Measurements from ENCODE around the gene CHRNA7. TPM values are rescaled to one million over a fixed set of nuclear protein-coding genes. Genes with fewer than 3 reads are reported as not detected.

Gene CHRNA7
- total RNA-seq, 1 donor from 2014 or later: 1.5 TPM

DNA sequence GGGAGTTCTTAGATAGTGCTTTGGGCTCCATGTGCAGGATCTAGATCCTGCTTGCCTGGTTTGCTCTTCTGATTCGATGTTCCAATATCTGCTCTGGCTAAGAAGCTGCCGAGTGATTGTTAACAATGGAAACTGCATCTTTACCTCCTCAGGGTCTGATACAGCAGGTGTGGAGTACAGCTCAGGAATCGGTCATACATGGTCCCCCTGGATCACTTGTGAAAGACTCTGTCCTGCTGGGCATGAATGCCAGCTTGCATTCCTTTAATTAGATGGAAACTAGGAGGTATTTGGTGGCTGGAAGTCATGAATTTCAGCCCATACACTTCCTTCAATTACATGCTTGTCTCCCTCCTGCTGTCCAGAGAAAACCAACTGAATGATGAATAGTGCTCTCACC, 95.3 kb downstream of the CHRNA7 start:
- H2AFZ ChIP-seq (ENCODE audit: low read depth, low read length): no peak overlapping the region
- no peaks in the 10 kb centered on the region for H3K36me3 ChIP-seq (ENCODE audit: insufficient read depth, low read length)
- H3K4me1 ChIP-seq (ENCODE audit: insufficient read depth, low read length): no peaks in the 10 kb centered on the region
- DNase-seq (ENCODE audit: low read depth) (no peak), FAIRE-seq (no peak)
- Mint-ChIP-seq H3K4me3 (ENCODE audit: unreplicated experiment) (no peak overlapping the region), H3K4me1 (ENCODE audit: low read depth, unreplicated experiment) (no peaks in the 10 kb centered on the region), H3K9me3 (ENCODE audit: unreplicated experiment) (no peaks in the 10 kb centered on the region), H3K27me3 (ENCODE audit: low read depth, unreplicated experiment) (no peaks in the 10 kb centered on the region), H3K27ac (ENCODE audit: unreplicated experiment) (no peak overlapping the region), H3K36me3 (ENCODE audit: low read depth, unreplicated experiment) (no peaks in the 10 kb centered on the region)
- H3K27ac ChIP-seq (ENCODE audit: low read depth, low read length): no peak overlapping the region
- no peaks in the 10 kb centered on the region for H3K79me2 ChIP-seq (ENCODE audit: insufficient read depth, low read length)
- no peak overlapping the region for H3K4me3 ChIP-seq (ENCODE audit: insufficient read depth, low read depth, low read length)
- no peaks in the 10 kb centered on the region for H3K9me3 ChIP-seq (ENCODE audit: insufficient read depth, low read depth, low read length)
- no peak for TF ChIP-seq EZH2 (IDR thresholded peaks at IDR 0.05; ENCODE audit: insufficient read depth, low read length)
- TF ChIP-seq, protein P1, sequence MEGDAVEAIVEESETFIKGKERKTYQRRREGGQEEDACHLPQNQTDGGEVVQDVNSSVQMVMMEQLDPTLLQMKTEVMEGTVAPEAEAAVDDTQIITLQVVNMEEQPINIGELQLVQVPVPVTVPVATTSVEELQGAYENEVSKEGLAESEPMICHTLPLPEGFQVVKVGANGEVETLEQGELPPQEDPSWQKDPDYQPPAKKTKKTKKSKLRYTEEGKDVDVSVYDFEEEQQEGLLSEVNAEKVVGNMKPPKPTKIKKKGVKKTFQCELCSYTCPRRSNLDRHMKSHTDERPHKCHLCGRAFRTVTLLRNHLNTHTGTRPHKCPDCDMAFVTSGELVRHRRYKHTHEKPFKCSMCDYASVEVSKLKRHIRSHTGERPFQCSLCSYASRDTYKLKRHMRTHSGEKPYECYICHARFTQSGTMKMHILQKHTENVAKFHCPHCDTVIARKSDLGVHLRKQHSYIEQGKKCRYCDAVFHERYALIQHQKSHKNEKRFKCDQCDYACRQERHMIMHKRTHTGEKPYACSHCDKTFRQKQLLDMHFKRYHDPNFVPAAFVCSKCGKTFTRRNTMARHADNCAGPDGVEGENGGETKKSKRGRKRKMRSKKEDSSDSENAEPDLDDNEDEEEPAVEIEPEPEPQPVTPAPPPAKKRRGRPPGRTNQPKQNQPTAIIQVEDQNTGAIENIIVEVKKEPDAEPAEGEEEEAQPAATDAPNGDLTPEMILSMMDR (IDR thresholded peaks at IDR 0.05; ENCODE audit: insufficient read depth, low read depth, low read length): no peak
- H3K9ac ChIP-seq (ENCODE audit: low read length): no peak overlapping the region
- no peak overlapping the region for H3K4me2 ChIP-seq (ENCODE audit: low read length)
- H4K20me1 ChIP-seq (ENCODE audit: insufficient read depth, low read length): no peaks in the 10 kb centered on the region
- no peaks in the 10 kb centered on the region for H3K27me3 ChIP-seq (ENCODE audit: insufficient read depth, low read length)

- Mint-ChIP-seq H3K27me3 (ENCODE audit: low read depth, unreplicated experiment) (no peaks in the 10 kb centered on the region), H3K4me3 (ENCODE audit: unreplicated experiment) (no peak overlapping the region), H3K36me3 (ENCODE audit: low read depth, unreplicated experiment) (no peaks in the 10 kb centered on the region), H3K9me3 (ENCODE audit: unreplicated experiment) (no peaks in the 10 kb centered on the region), H3K27ac (ENCODE audit: unreplicated experiment) (no peak overlapping the region), H3K4me1 (ENCODE audit: low read depth, unreplicated experiment) (no peaks in the 10 kb centered on the region)
- Histone ChIP-seq H3K27ac (ENCODE audit: low read depth, low read length) (no peak overlapping the region), H3K4me2 (ENCODE audit: low read length) (no peak overlapping the region), H2AFZ (ENCODE audit: low read depth, low read length) (no peak overlapping the region), H3K79me2 (ENCODE audit: insufficient read depth, low read length) (no peaks in the 10 kb centered on the region), H4K20me1 (ENCODE audit: insufficient read depth, low read length) (no peaks in the 10 kb centered on the region), H3K36me3 (ENCODE audit: insufficient read depth, low read length) (no peaks in the 10 kb centered on the region), H3K9ac (ENCODE audit: low read length) (no peak overlapping the region), H3K4me1 (ENCODE audit: insufficient read depth, low read length) (no peaks in the 10 kb centered on the region), H3K27me3 (ENCODE audit: insufficient read depth, low read length) (no peaks in the 10 kb centered on the region), H3K9me3 (ENCODE audit: insufficient read depth, low read depth, low read length) (no peaks in the 10 kb centered on the region), H3K4me3 (ENCODE audit: insufficient read depth, low read depth, low read length) (no peak overlapping the region)
- TF ChIP-seq EZH2 (IDR thresholded peaks at IDR 0.05; ENCODE audit: insufficient read depth, low read length): no peak
- TF ChIP-seq, protein P1 (IDR thresholded peaks at IDR 0.05; ENCODE audit: insufficient read depth, low read depth, low read length): no peak
- DNase-seq (ENCODE audit: low read depth): no peak
- no peak for FAIRE-seq
Measured at GRCh38 chr15:32129815-32130214, 99.5 kb downstream of the CHRNA7 start.

DNA sequence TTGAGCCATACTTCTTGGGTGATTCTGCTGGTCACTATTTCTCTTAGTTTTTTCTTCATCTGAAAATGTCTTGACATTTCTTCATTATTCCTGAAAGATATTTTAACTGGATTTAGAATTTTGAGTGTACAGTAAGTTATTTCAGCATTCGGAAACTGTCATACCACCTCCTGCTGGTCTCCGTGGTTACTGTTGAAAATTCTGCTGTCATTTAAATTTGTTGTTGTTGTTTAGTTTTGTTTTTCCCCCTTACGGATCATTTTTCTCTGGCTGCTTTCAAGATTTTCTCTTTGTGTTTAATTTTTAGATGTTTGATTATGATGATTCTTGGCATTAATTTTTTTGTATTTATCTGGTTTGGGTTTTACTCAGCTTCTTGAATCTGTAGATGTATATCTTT, 100.5 kb downstream of the CHRNA7 start:
- Histone ChIP-seq H3K27ac (ENCODE audit: low read depth, low read length) (no peak overlapping the region), H3K9me3 (ENCODE audit: insufficient read depth, low read depth, low read length) (no peaks in the 10 kb centered on the region), H3K79me2 (ENCODE audit: insufficient read depth, low read length) (no peaks in the 10 kb centered on the region), H3K36me3 (ENCODE audit: insufficient read depth, low read length) (no peaks in the 10 kb centered on the region), H3K4me1 (ENCODE audit: insufficient read depth, low read length) (no peaks in the 10 kb centered on the region), H3K27me3 (ENCODE audit: insufficient read depth, low read length) (no peaks in the 10 kb centered on the region), H3K4me3 (ENCODE audit: insufficient read depth, low read depth, low read length) (no peak overlapping the region), H3K4me2 (ENCODE audit: low read length) (no peak overlapping the region), H2AFZ (ENCODE audit: low read depth, low read length) (no peak overlapping the region), H3K9ac (ENCODE audit: low read length) (no peak overlapping the region), H4K20me1 (ENCODE audit: insufficient read depth, low read length) (no peaks in the 10 kb centered on the region)
- FAIRE-seq: no peak
- DNase-seq (ENCODE audit: low read depth): no peak
- TF ChIP-seq, protein P1 (IDR thresholded peaks at IDR 0.05; ENCODE audit: insufficient read depth, low read depth, low read length): no peak
- TF ChIP-seq EZH2 (IDR thresholded peaks at IDR 0.05; ENCODE audit: insufficient read depth, low read length): no peak
- no peaks in the 10 kb centered on the region for H3K36me3 Mint-ChIP-seq (ENCODE audit: low read depth, unreplicated experiment)
- no peaks in the 10 kb centered on the region for H3K4me1 Mint-ChIP-seq (ENCODE audit: low read depth, unreplicated experiment)
- H3K27me3 Mint-ChIP-seq (ENCODE audit: low read depth, unreplicated experiment): no peaks in the 10 kb centered on the region
- no peak overlapping the region for H3K4me3 Mint-ChIP-seq (ENCODE audit: unreplicated experiment)
- H3K9me3 Mint-ChIP-seq (ENCODE audit: unreplicated experiment): no peaks in the 10 kb centered on the region
- no peak overlapping the region for H3K27ac Mint-ChIP-seq (ENCODE audit: unreplicated experiment)
